ENCODE data around the gene MAD1L1. TPM values are rescaled to one million over a fixed set of nuclear protein-coding genes. Genes with fewer than 3 reads are reported as not detected.

MAD1L1 gene
- total and polyA plus RNA-seq, 4 donors: 43.0 to 54.9 (median 49.9) TPM

DNA sequence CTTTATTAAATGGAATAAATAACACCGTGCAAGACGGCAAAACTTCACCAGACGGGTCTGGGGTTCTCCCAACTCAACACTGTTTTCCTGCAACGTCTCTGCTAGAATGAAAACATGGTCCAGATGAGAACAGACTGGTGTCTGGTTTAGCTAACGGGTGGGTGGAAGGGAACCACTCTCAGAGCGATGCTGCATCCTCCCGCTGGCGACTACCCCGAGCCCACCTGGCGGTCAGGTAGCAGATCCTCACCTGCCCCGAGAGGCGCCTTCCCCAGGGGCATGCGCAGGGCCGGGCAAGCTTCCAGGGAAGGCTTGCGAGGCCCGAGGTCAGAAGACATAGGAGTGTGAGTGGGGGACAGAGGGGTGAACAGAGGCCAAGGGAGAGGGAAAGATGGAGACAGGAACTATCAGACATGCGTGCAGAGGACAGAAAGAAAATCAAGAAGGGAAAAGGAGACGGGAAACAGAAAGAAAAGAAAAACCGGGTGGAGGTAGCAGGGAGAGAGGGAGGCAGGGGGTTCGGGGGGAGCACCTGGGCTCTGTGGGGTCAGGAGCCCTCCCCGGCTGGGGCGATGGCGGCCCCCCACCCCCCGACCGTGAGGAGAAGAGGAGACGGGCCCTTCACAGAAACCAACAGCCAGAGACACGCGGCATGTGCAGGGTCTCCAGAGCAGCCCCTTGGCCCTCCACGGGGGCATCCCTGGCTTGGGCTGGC is 222.0 kb downstream of the MAD1L1 start:
- H3K36me3 ChIP-seq (ENCODE audit: control insufficient read depth in 4 of 4, insufficient read depth in 4 of 4, low read length in 4 of 4): peaks cover 0 to 16% (median 0%) of the 10 kb centered on the region in 4 donors
- no peaks in the 10 kb centered on the region for H3K9me3 ChIP-seq (ENCODE audit: control insufficient read depth in 4 of 4, insufficient read depth in 3 of 4, low read length in 3 of 4)
- no peaks in the 10 kb centered on the region for H3K27me3 ChIP-seq (ENCODE audit: control insufficient read depth in 3 of 3, insufficient read depth in 3 of 3, low read length in 2 of 3)
- no peak overlapping the region for H3K4me3 ChIP-seq
- no peak for DNase-seq
- TF ChIP-seq, protein P1, sequence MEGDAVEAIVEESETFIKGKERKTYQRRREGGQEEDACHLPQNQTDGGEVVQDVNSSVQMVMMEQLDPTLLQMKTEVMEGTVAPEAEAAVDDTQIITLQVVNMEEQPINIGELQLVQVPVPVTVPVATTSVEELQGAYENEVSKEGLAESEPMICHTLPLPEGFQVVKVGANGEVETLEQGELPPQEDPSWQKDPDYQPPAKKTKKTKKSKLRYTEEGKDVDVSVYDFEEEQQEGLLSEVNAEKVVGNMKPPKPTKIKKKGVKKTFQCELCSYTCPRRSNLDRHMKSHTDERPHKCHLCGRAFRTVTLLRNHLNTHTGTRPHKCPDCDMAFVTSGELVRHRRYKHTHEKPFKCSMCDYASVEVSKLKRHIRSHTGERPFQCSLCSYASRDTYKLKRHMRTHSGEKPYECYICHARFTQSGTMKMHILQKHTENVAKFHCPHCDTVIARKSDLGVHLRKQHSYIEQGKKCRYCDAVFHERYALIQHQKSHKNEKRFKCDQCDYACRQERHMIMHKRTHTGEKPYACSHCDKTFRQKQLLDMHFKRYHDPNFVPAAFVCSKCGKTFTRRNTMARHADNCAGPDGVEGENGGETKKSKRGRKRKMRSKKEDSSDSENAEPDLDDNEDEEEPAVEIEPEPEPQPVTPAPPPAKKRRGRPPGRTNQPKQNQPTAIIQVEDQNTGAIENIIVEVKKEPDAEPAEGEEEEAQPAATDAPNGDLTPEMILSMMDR (IDR thresholded peaks at IDR 0.05; ENCODE audit: control extremely low read depth, extremely low read depth): no peak
- no peak overlapping the region for H3K27ac ChIP-seq (ENCODE audit: low read depth in 1 of 2, low read length in 1 of 2)
- 92 to 95% methylated on average over 29 of the region's 29 CpGs for WGBS, 2 donors
- no peak overlapping the region for H3K9ac ChIP-seq (ENCODE audit: insufficient read depth in 1 of 2, low read length in 2 of 2)
- no peak for ATAC-seq (ENCODE audit: insufficient read depth, low FRiP score)
- peaks cover 0 to 29% (median 0%) of the 10 kb centered on the region in 5 donors for H3K4me1 ChIP-seq (ENCODE audit: control insufficient read depth in 5 of 5, insufficient read depth in 5 of 5, low read length in 5 of 5)

DNA sequence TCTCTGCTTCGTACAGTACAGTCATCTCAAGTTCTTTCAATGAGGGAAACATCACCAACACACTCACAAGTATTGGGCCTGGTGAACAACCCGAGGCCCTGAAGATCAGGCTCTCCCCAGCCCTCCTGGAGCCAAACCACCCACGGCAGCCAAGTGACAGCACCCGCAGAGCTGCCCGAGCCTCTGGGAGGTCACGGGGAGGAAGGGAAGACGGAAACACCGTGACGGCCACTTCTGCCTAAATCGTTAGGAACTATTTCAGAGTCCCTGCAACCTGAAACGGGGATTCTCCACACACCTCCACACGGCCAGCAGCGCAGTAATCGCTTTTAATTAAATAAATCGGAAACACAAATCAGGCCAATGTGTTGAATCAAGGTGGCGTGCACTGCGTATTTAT is 222.6 kb downstream of the MAD1L1 start:
- Histone ChIP-seq H3K4me3 (no peak overlapping the region), H3K4me1 (ENCODE audit: control insufficient read depth in 5 of 5, insufficient read depth in 5 of 5, low read length in 5 of 5) (peaks cover 0 to 29% (median 0%) of the 10 kb centered on the region in 5 donors), H3K27me3 (ENCODE audit: control insufficient read depth in 3 of 3, insufficient read depth in 3 of 3, low read length in 2 of 3) (no peaks in the 10 kb centered on the region), H3K9me3 (ENCODE audit: control insufficient read depth in 4 of 4, insufficient read depth in 3 of 4, low read length in 3 of 4) (no peaks in the 10 kb centered on the region), H3K9ac (ENCODE audit: insufficient read depth in 1 of 2, low read length in 2 of 2) (no peak overlapping the region), H3K36me3 (ENCODE audit: control insufficient read depth in 4 of 4, insufficient read depth in 4 of 4, low read length in 4 of 4) (peaks cover 0 to 16% (median 0%) of the 10 kb centered on the region in 4 donors), H3K27ac (ENCODE audit: low read depth in 1 of 2, low read length in 1 of 2) (peak overlapping the region in 1 of 2 donors; percentile 2)
- DNase-seq (no peak), ATAC-seq (ENCODE audit: insufficient read depth, low FRiP score) (no peak)
- 92 to 97% methylated on average over 17 of the region's 17 CpGs for WGBS, 2 donors
- TF ChIP-seq, protein P1 (IDR thresholded peaks at IDR 0.05; ENCODE audit: control extremely low read depth, extremely low read depth): no peak

DNA sequence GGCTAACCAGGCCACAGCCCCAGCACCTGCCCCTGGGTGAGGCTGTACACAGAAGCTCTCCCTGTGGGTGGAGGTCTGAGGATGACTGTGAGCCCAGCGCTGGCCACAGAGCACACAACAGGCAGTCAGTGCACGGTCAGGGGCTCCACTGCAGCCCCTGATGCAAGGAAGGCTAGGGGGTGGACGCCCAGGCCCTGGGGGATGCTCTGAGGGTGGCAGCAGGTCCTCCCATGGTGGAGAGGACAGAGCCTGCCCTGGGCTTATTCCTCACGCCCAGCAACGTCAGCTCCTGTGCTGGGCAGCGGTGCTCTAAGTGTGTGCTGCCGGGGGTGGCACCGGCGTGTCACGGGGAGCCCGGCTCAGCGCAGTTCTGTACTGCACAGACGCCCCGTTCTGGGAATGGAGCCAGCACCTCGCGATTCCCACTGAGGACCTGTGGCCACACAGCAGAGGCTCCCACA is 223.2 kb downstream of the MAD1L1 start:
- Histone ChIP-seq H3K4me3 (no peak overlapping the region), H3K9me3 (ENCODE audit: control insufficient read depth in 4 of 4, insufficient read depth in 3 of 4, low read length in 3 of 4) (no peaks in the 10 kb centered on the region), H3K27ac (ENCODE audit: low read depth in 1 of 2, low read length in 1 of 2) (peak overlapping the region in 1 of 2 donors; percentile 67), H3K9ac (ENCODE audit: insufficient read depth in 1 of 2, low read length in 2 of 2) (no peak overlapping the region), H3K27me3 (ENCODE audit: control insufficient read depth in 3 of 3, insufficient read depth in 3 of 3, low read length in 2 of 3) (no peaks in the 10 kb centered on the region), H3K36me3 (ENCODE audit: control insufficient read depth in 4 of 4, insufficient read depth in 4 of 4, low read length in 4 of 4) (peaks cover 0 to 16% (median 0%) of the 10 kb centered on the region in 4 donors), H3K4me1 (ENCODE audit: control insufficient read depth in 5 of 5, insufficient read depth in 5 of 5, low read length in 5 of 5) (peaks cover 0 to 29% (median 0%) of the 10 kb centered on the region in 5 donors)
- TF ChIP-seq, protein P1 (IDR thresholded peaks at IDR 0.05; ENCODE audit: control extremely low read depth, extremely low read depth): no peak
- whole genome bisulfite sequencing, 2 donors: 85 to 92% methylated on average over 16 of the region's 16 CpGs
- DNase-seq (peak in 1 of 3 donors; percentile 51), ATAC-seq (ENCODE audit: insufficient read depth, low FRiP score) (no peak)
